ENCODE data around the gene NEDD1.

- TF ChIP-seq ZNF274 (IDR thresholded peaks at IDR 0.05; ENCODE audit: low read depth, low read length): no peak
- no peak for TF ChIP-seq YY1 (IDR thresholded peaks at IDR 0.05; ENCODE audit: insufficient read depth, insufficient read length)
- TF ChIP-seq SUZ12 (IDR thresholded peaks at IDR 0.05; ENCODE audit: extremely low read depth, insufficient read depth, insufficient read length): no peak
These were observed 30.1 kb upstream of the NEDD1 start for GRCh38 chr12:96876966-96877365.

All from NT2/D1 (cell line).